HEK293 (cell line): ENCODE measurements around the gene DDX47.

Experiments
- EGR2 ChIP-seq: fragments of 450-650 bp; formaldehyde crosslinking; IDR thresholded peaks from 2 replicates; pipeline ENCODE4 v1.5.1; 2016; ENCODE audit warnings: low read depth, missing biosample characterization, missing genetic modification characterization
- FEZF1 ChIP-seq: fragments of 450-650 bp; formaldehyde crosslinking; IDR thresholded peaks from 2 replicates; pipeline ENCODE4 v1.5.1; 2016; ENCODE audit warnings: missing biosample characterization, missing genetic modification characterization
- GFI1B ChIP-seq: fragments of 450-650 bp; formaldehyde crosslinking; IDR thresholded peaks from 2 replicates; pipeline ENCODE4 v1.5.1; 2016; ENCODE audit warnings: missing biosample characterization, missing genetic modification characterization
- MZF1 ChIP-seq: fragments of 450-650 bp; formaldehyde crosslinking; IDR thresholded peaks from 2 replicates; pipeline ENCODE4 v1.5.1; 2017; ENCODE audit warnings: missing biosample characterization, missing genetic modification characterization, borderline replicate concordance
- OSR2 ChIP-seq: fragments of 450-650 bp; formaldehyde crosslinking; IDR thresholded peaks from 2 replicates; pipeline ENCODE4 v1.5.1; 2016; ENCODE audit warnings: missing biosample characterization, missing genetic modification characterization
- SP2 ChIP-seq: fragments of 450-650 bp; formaldehyde crosslinking; IDR thresholded peaks from 2 replicates; pipeline ENCODE4 v1.5.1; 2016; ENCODE audit warnings: missing biosample characterization, missing genetic modification characterization
- SP7 ChIP-seq: fragments of 450-650 bp; formaldehyde crosslinking; IDR thresholded peaks from 2 replicates; pipeline ENCODE4 v1.5.1; 2016; ENCODE audit warnings: missing biosample characterization, missing genetic modification characterization
- ZBTB11 ChIP-seq: fragments of 450-650 bp; formaldehyde crosslinking; conservative IDR thresholded peaks from 2 replicates; pipeline ENCODE4 v1.5.1; 2016; ENCODE audit warnings: low read depth, missing biosample characterization, missing genetic modification characterization
- ZBTB48 ChIP-seq: fragments of 450-650 bp; formaldehyde crosslinking; IDR thresholded peaks from 2 replicates; pipeline ENCODE4 v1.5.1; 2016; ENCODE audit warnings: missing biosample characterization, missing genetic modification characterization
- ZFP41 ChIP-seq: fragments of 450-650 bp; formaldehyde crosslinking; IDR thresholded peaks from 2 replicates; pipeline ENCODE4 v1.5.1; 2016; ENCODE audit warnings: missing biosample characterization, missing genetic modification characterization, borderline replicate concordance
- ZIC2 ChIP-seq: fragments of 450-650 bp; formaldehyde crosslinking; IDR thresholded peaks from 2 replicates; pipeline ENCODE4 v1.5.1; 2016; ENCODE audit warnings: missing biosample characterization, missing genetic modification characterization
- ZNF10 ChIP-seq: fragments of 450-650 bp; formaldehyde crosslinking; IDR thresholded peaks from 2 replicates; pipeline ENCODE4 v1.5.1; 2017; ENCODE audit warnings: missing biosample characterization, missing genetic modification characterization
- ZNF112 ChIP-seq: fragments of 450-650 bp; formaldehyde crosslinking; IDR thresholded peaks from 2 replicates; pipeline ENCODE4 v1.5.0; 2017; ENCODE audit warnings: missing biosample characterization, missing genetic modification characterization
- ZNF311 ChIP-seq: fragments of 450-650 bp; formaldehyde crosslinking; IDR thresholded peaks from 2 replicates; pipeline ENCODE4 v1.5.1; 2017; ENCODE audit warnings: missing biosample characterization, missing genetic modification characterization, borderline replicate concordance
- ZNF530 ChIP-seq: fragments of 450-650 bp; formaldehyde crosslinking; IDR thresholded peaks from 2 replicates; pipeline ENCODE4 v1.5.1; 2016; ENCODE audit warnings: low read depth, missing biosample characterization, missing genetic modification characterization
- ZNF596 ChIP-seq: fragments of 450-650 bp; IDR thresholded peaks from 2 replicates; pipeline ENCODE4 v1.5.0; 2018; ENCODE audit warnings: missing biosample characterization, mild to moderate bottlenecking, missing genetic modification characterization, moderate library complexity
- ZNF610 ChIP-seq: fragments of 450-650 bp; formaldehyde crosslinking; IDR thresholded peaks from 2 replicates; pipeline ENCODE4 v1.5.1; 2016; ENCODE audit warnings: missing biosample characterization, missing genetic modification characterization, borderline replicate concordance
- ZNF654 ChIP-seq: fragments of 450-650 bp; formaldehyde crosslinking; IDR thresholded peaks from 2 replicates; pipeline ENCODE4 v1.5.1; 2016; ENCODE audit warnings: low read depth, missing biosample characterization, missing genetic modification characterization
- ZNF830 ChIP-seq: fragments of 450-650 bp; IDR thresholded peaks from 2 replicates; pipeline ENCODE4 v1.5.0; 2018; ENCODE audit warnings: missing biosample characterization, missing genetic modification characterization, low read depth, mild to moderate bottlenecking, moderate library complexity
- ZNF843 ChIP-seq: fragments of 450-650 bp; formaldehyde crosslinking; IDR thresholded peaks from 2 replicates; pipeline ENCODE4 v1.5.1; 2016; ENCODE audit warnings: missing biosample characterization, missing genetic modification characterization
- ZXDB ChIP-seq: fragments of 450-650 bp; formaldehyde crosslinking; IDR thresholded peaks from 2 replicates; pipeline ENCODE4 v1.5.1; 2016; ENCODE audit warnings: missing biosample characterization, missing genetic modification characterization
- TF ChIP-seq, protein P1 (sequence below): fragments of 450-650 bp; formaldehyde crosslinking; IDR thresholded peaks from 2 replicates; pipeline ENCODE4 v1.5.1; 2017; ENCODE audit warnings: missing biosample characterization, mild to moderate bottlenecking, missing genetic modification characterization, moderate library complexity
- TF ChIP-seq, protein P2 (sequence below): fragments of 450-650 bp; formaldehyde crosslinking; IDR thresholded peaks from 2 replicates; pipeline ENCODE4 v1.5.1; 2016; ENCODE audit warnings: missing biosample characterization, missing genetic modification characterization
- TF ChIP-seq, protein P3 (sequence below): fragments of 450-650 bp; formaldehyde crosslinking; IDR thresholded peaks from 2 replicates; pipeline ENCODE4 v1.5.1; 2016; ENCODE audit warnings: missing biosample characterization, missing genetic modification characterization
- TF ChIP-seq, protein P4 (sequence below): fragments of 450-650 bp; formaldehyde crosslinking; IDR thresholded peaks from 2 replicates; pipeline ENCODE4 v1.5.1; 2016; ENCODE audit warnings: missing biosample characterization, missing genetic modification characterization, borderline replicate concordance

DDX47 gene

DNA sequence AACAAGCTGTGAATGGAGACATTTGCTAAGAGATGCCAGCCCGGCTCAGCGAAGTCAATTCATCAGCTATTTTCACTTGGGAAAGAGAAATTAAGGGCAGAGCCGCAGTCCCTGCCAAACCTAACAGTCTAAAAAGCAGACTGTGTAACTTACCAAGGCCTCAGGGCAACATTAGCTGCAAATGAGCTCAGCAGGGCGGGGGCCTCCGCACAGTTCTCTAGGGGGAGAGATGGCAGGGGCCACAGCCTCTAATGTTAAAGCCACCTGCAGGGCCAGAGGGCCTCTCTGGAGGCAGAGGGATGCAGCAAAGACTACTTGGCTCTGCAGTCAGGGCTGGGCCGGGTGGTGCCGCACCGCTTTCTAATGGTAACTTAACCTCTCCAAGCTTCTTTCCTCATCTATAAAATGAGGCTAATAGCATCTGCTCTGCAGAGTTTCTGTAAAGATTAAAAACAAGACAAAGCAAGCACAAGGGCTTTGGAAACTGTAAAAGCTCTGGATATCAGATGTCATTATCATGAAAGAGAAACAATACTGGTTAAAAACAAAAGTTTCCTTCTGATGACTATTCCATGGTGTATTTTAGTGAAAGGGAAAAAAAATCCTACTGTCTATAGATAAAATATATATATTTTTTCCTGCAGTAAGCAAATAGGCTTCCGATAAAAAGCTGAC is 64.8 kb downstream of the DDX47 start (continued):
- TF ChIP-seq, protein P1, sequence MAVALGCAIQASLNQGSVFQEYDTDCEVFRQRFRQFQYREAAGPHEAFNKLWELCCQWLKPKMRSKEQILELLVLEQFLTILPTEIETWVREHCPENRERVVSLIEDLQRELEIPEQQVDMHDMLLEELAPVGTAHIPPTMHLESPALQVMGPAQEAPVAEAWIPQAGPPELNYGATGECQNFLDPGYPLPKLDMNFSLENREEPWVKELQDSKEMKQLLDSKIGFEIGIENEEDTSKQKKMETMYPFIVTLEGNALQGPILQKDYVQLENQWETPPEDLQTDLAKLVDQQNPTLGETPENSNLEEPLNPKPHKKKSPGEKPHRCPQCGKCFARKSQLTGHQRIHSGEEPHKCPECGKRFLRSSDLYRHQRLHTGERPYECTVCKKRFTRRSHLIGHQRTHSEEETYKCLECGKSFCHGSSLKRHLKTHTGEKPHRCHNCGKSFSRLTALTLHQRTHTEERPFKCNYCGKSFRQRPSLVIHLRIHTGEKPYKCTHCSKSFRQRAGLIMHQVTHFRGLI (tag by site-specific recombination) = peak; percentile 15; the same call in 1 of the 2 replicates
- TF ChIP-seq ZNF112 (tag by site-specific recombination) (no peak), ZNF830 (tag by site-specific recombination) (no peak), ZNF530 (tag by site-specific recombination) (no peak), ZXDB (tag by site-specific recombination) (peak; percentile 90), ZNF10 (tag by site-specific recombination) (peak; percentile 51; the same call in 1 of the 2 replicates), ZIC2 (tag by site-specific recombination) (peak; percentile 88), SP2 (tag by site-specific recombination) (no peak), ZNF610 (tag by site-specific recombination) (no peak), ZBTB48 (tag by site-specific recombination) (peak; percentile 57; the same call in 1 of the 2 replicates), FEZF1 (tag by site-specific recombination) (peak; percentile 70), EGR2 (tag by site-specific recombination) (no peak), ZBTB11 (tag by site-specific recombination) (peak; percentile 13; the same call in 1 of the 2 replicates), MZF1 (tag by site-specific recombination) (peak; percentile 87; the same call in 1 of the 2 replicates), SP7 (tag by site-specific recombination) (0 out of 2 replicates have a peak, but pooled peaks have one; percentile 46), GFI1B (tag by site-specific recombination) (no peak), ZNF654 (tag by site-specific recombination) (no peak), ZNF596 (peak; percentile 62; the same call in 1 of the 2 replicates), OSR2 (tag by site-specific recombination) (peak; percentile 28; the same call in 1 of the 2 replicates), ZNF311 (tag by site-specific recombination) (no peak), ZNF843 (tag by site-specific recombination) (peak; percentile 66), ZFP41 (tag by site-specific recombination) (no peak)
- TF ChIP-seq, protein P2, sequence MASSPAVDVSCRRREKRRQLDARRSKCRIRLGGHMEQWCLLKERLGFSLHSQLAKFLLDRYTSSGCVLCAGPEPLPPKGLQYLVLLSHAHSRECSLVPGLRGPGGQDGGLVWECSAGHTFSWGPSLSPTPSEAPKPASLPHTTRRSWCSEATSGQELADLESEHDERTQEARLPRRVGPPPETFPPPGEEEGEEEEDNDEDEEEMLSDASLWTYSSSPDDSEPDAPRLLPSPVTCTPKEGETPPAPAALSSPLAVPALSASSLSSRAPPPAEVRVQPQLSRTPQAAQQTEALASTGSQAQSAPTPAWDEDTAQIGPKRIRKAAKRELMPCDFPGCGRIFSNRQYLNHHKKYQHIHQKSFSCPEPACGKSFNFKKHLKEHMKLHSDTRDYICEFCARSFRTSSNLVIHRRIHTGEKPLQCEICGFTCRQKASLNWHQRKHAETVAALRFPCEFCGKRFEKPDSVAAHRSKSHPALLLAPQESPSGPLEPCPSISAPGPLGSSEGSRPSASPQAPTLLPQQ = peak; percentile 36; the same call in 1 of the 2 replicates
- TF ChIP-seq, protein P3, sequence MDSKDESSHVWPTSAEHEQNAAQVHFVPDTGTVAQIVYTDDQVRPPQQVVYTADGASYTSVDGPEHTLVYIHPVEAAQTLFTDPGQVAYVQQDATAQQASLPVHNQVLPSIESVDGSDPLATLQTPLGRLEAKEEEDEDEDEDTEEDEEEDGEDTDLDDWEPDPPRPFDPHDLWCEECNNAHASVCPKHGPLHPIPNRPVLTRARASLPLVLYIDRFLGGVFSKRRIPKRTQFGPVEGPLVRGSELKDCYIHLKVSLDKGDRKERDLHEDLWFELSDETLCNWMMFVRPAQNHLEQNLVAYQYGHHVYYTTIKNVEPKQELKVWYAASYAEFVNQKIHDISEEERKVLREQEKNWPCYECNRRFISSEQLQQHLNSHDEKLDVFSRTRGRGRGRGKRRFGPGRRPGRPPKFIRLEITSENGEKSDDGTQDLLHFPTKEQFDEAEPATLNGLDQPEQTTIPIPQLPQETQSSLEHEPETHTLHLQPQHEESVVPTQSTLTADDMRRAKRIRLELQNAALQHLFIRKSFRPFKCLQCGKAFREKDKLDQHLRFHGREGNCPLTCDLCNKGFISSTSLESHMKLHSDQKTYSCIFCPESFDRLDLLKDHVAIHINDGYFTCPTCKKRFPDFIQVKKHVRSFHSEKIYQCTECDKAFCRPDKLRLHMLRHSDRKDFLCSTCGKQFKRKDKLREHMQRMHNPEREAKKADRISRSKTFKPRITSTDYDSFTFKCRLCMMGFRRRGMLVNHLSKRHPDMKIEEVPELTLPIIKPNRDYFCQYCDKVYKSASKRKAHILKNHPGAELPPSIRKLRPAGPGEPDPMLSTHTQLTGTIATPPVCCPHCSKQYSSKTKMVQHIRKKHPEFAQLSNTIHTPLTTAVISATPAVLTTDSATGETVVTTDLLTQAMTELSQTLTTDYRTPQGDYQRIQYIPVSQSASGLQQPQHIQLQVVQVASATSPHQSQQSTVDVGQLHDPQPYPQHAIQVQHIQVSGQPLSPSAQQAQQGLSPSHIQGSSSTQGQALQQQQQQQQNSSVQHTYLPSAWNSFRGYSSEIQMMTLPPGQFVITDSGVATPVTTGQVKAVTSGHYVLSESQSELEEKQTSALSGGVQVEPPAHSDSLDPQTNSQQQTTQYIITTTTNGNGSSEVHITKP = peak; percentile 53
- TF ChIP-seq, protein P4, sequence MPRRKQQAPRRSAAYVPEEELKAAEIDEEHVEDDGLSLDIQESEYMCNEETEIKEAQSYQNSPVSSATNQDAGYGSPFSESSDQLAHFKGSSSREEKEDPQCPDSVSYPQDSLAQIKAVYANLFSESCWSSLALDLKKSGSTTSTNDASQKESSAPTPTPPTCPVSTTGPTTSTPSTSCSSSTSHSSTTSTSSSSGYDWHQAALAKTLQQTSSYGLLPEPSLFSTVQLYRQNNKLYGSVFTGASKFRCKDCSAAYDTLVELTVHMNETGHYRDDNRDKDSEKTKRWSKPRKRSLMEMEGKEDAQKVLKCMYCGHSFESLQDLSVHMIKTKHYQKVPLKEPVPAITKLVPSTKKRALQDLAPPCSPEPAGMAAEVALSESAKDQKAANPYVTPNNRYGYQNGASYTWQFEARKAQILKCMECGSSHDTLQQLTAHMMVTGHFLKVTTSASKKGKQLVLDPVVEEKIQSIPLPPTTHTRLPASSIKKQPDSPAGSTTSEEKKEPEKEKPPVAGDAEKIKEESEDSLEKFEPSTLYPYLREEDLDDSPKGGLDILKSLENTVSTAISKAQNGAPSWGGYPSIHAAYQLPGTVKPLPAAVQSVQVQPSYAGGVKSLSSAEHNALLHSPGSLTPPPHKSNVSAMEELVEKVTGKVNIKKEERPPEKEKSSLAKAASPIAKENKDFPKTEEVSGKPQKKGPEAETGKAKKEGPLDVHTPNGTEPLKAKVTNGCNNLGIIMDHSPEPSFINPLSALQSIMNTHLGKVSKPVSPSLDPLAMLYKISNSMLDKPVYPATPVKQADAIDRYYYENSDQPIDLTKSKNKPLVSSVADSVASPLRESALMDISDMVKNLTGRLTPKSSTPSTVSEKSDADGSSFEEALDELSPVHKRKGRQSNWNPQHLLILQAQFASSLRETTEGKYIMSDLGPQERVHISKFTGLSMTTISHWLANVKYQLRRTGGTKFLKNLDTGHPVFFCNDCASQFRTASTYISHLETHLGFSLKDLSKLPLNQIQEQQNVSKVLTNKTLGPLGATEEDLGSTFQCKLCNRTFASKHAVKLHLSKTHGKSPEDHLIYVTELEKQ (tag by site-specific recombination) = 0 out of 2 replicates have a peak, but pooled peaks have one; percentile 26
